IPS DF 6.9 (cell line): ENCODE data around the gene GRM4.

Experiments
- DNase-seq: peaks from one replicate; pipeline ENCODE4 v3.0.0-alpha.2; 2013; ENCODE audit warnings: low read depth, low spot score
- H3K27ac ChIP-seq: one replicate; pipeline ENCODE4 v1.5.1; 2013; ENCODE audit warnings: low read length, control low read depth
- H3K27me3 ChIP-seq: 2 replicates; pipeline ENCODE4 v1.6.1; 2013; ENCODE audit warnings: mild to moderate bottlenecking, low read length; ENCODE audit not compliant: control insufficient read depth, insufficient read depth
- H3K36me3 ChIP-seq: 2 replicates; pipeline ENCODE4 v1.6.1; 2013; ENCODE audit warnings: low read length; ENCODE audit not compliant: control insufficient read depth, insufficient read depth
- H3K4me1 ChIP-seq: 2 replicates; pipeline ENCODE4 v1.6.1; 2013; ENCODE audit warnings: low read length; ENCODE audit not compliant: control insufficient read depth, insufficient read depth
- H3K4me3 ChIP-seq: 2 replicates; pipeline ENCODE4 v1.5.1; 2013; ENCODE audit warnings: mild to moderate bottlenecking, low read length
- H3K9me3 ChIP-seq: 2 replicates; pipeline ENCODE4 v1.6.1; 2013; ENCODE audit warnings: low read length, inconsistent platforms; ENCODE audit not compliant: control insufficient read depth, insufficient read depth
- WGBS: extraction: QIAGEN DNeasy Blood & Tissue Kit; methylation state at CpG from one replicate; pipeline ENCODE4 v1.1.7; 2013; ENCODE audit warnings: mixed read lengths, missing lambda C conversion rate; ENCODE audit not compliant: insufficient read length, insufficient coverage; 5-methylcytosine and 5-hydroxymethylcytosine counted together

Gene GRM4

GRCh38 chr6:34106421-34106820 is 39.5 kb downstream of the GRM4 start:
- Histone ChIP-seq H3K4me3 (no peak overlapping the region), H3K9me3 (no peaks in the 10 kb centered on the region), H3K36me3 (no peaks in the 10 kb centered on the region), H3K27ac (no peak overlapping the region), H3K27me3 (no peaks in the 10 kb centered on the region), H3K4me1 (no peaks in the 10 kb centered on the region; the same call in 1 of the 2 replicates)
- WGBS = no CpG with 5 or more reads among the region's 6 CpGs
- DNase-seq = no peak

- Histone ChIP-seq H3K36me3 (no peaks in the 10 kb centered on the region), H3K4me1 (no peaks in the 10 kb centered on the region), H3K9me3 (no peaks in the 10 kb centered on the region), H3K4me3 (no peak overlapping the region), H3K27me3 (no peaks in the 10 kb centered on the region), H3K27ac (no peak overlapping the region)
- no peak for DNase-seq
- no CpG with 5 or more reads among the region's 10 CpGs for WGBS
These were observed 41.3 kb downstream of the GRM4 start for GRCh38 chr6:34104628-34105027.

- no peaks in the 10 kb centered on the region for H3K4me1 ChIP-seq
- no peak overlapping the region for H3K27ac ChIP-seq
- H3K4me3 ChIP-seq = no peak overlapping the region
- no CpG with 5 or more reads among the region's 8 CpGs for WGBS
- H3K9me3 ChIP-seq = no peaks in the 10 kb centered on the region
- no peaks in the 10 kb centered on the region for H3K36me3 ChIP-seq
- no peak for DNase-seq
- no peaks in the 10 kb centered on the region for H3K27me3 ChIP-seq
These were observed 41.7 kb downstream of the GRM4 start for GRCh38 chr6:34104186-34104585.

- Histone ChIP-seq H3K27me3 (no peaks in the 10 kb centered on the region), H3K9me3 (no peaks in the 10 kb centered on the region), H3K4me1 (0 out of 2 replicates have a peak, but pooled peaks cover 1% of the 10 kb centered on the region), H3K4me3 (no peak overlapping the region), H3K36me3 (no peaks in the 10 kb centered on the region), H3K27ac (no peak overlapping the region)
- WGBS = no CpG with 5 or more reads among the region's 16 CpGs
- DNase-seq = no peak
These were observed 42.6 kb downstream of the GRM4 start for GRCh38 chr6:34103321-34103720.

GRCh38 chr6:34102696-34103095 is 43.2 kb downstream of the GRM4 start:
- no CpG with 5 or more reads among the region's 6 CpGs for WGBS

GRCh38 chr6:34102099-34102656 is 43.7 kb downstream of the GRM4 start:
- WGBS = no CpG with 5 or more reads among the region's 6 CpGs

More at GRCh38 chr6:34102696-34103095, 43.2 kb downstream of the GRM4 start:
- DNase-seq = no peak
- no peaks in the 10 kb centered on the region for H3K36me3 ChIP-seq
- no peak overlapping the region for H3K4me3 ChIP-seq
- no peaks in the 10 kb centered on the region for H3K9me3 ChIP-seq
- no peaks in the 10 kb centered on the region for H3K27me3 ChIP-seq
- no peak overlapping the region for H3K27ac ChIP-seq
- H3K4me1 ChIP-seq = 0 out of 2 replicates have a peak, but pooled peaks cover 2% of the 10 kb centered on the region

GRCh38 chr6:34100788-34101187 is 45.1 kb downstream of the GRM4 start:
- no peak overlapping the region for H3K4me3 ChIP-seq
- DNase-seq = no peak
- no CpG with 5 or more reads among the region's 7 CpGs for WGBS
- H3K9me3 ChIP-seq = no peaks in the 10 kb centered on the region
- peaks cover 7% of the 10 kb centered on the region for H3K4me1 ChIP-seq
- H3K36me3 ChIP-seq = no peaks in the 10 kb centered on the region
- no peak overlapping the region for H3K27ac ChIP-seq
- H3K27me3 ChIP-seq = no peaks in the 10 kb centered on the region

More at GRCh38 chr6:34102099-34102656, 43.7 kb downstream of the GRM4 start:
- DNase-seq = no peak
- no peaks in the 10 kb centered on the region for H3K36me3 ChIP-seq
- no peaks in the 10 kb centered on the region for H3K27me3 ChIP-seq
- peaks cover 5% of the 10 kb centered on the region; the same call in 1 of the 2 replicates for H3K4me1 ChIP-seq
- no peaks in the 10 kb centered on the region for H3K9me3 ChIP-seq
- no peak overlapping the region for H3K27ac ChIP-seq
- H3K4me3 ChIP-seq = no peak overlapping the region

- no peaks in the 10 kb centered on the region; the same call in 1 of the 2 replicates for H3K36me3 ChIP-seq
- no peak overlapping the region for H3K4me3 ChIP-seq
- H3K9me3 ChIP-seq = no peaks in the 10 kb centered on the region
- DNase-seq = no peak
- no peaks in the 10 kb centered on the region for H3K27me3 ChIP-seq
- no peak overlapping the region for H3K27ac ChIP-seq
- H3K4me1 ChIP-seq = peaks cover 7% of the 10 kb centered on the region
- no CpG with 5 or more reads among the region's 8 CpGs for WGBS
These were observed 46.0 kb downstream of the GRM4 start for GRCh38 chr6:34099878-34100277.

- DNase-seq = no peak
- no CpG with 5 or more reads among the region's 8 CpGs for WGBS
- no peaks in the 10 kb centered on the region for H3K9me3 ChIP-seq
- no peak overlapping the region for H3K27ac ChIP-seq
- H3K4me1 ChIP-seq = peaks cover 8% of the 10 kb centered on the region
- H3K27me3 ChIP-seq = no peaks in the 10 kb centered on the region
- H3K4me3 ChIP-seq = no peak overlapping the region
- no peaks in the 10 kb centered on the region; the same call in 1 of the 2 replicates for H3K36me3 ChIP-seq
These were observed 47.6 kb downstream of the GRM4 start for GRCh38 chr6:34098045-34098936.

- no peaks in the 10 kb centered on the region for H3K27me3 ChIP-seq
- H3K9me3 ChIP-seq = no peaks in the 10 kb centered on the region
- WGBS = no CpG with 5 or more reads among the region's 8 CpGs
- no peak for DNase-seq
- H3K27ac ChIP-seq = no peak overlapping the region
- peaks cover 1% of the 10 kb centered on the region; the same call in 1 of the 2 replicates for H3K36me3 ChIP-seq
- no peak overlapping the region for H3K4me3 ChIP-seq
- peaks cover 8% of the 10 kb centered on the region for H3K4me1 ChIP-seq
These were observed 49.1 kb downstream of the GRM4 start for GRCh38 chr6:34096814-34097213.
